ENCODE data around the gene APOLD1. TPM values are rescaled to one million over a fixed set of nuclear protein-coding genes. Genes with fewer than 3 reads are reported as not detected.
"Not testable (repeated sequence)": the region's sequence is repeated elsewhere in the genome, so short reads cannot be mapped to it uniquely, and the experiment has no call there.

Gene APOLD1

GRCh38 chr12:12839003-12839395 lies 53.5 kb downstream of the APOLD1 start:
- DNase-seq, result no peak

GRCh38 chr12:12839439-12839838 lies 54.0 kb downstream of the APOLD1 start:
- H3K36me3 ChIP-seq (ENCODE audit: control insufficient read depth, insufficient read depth, low read length); H3K18ac ChIP-seq (ENCODE audit: low read length); H4K5ac ChIP-seq (ENCODE audit: low read length); H3K27ac ChIP-seq (ENCODE audit: low read depth, low read length); H3K9ac ChIP-seq (ENCODE audit: low read length); H2BK15ac ChIP-seq (replicated peaks; ENCODE audit: low read depth); H3K27me3 ChIP-seq (ENCODE audit: insufficient read depth, low read length, poor library complexity); DNase-seq; H2BK5ac ChIP-seq (ENCODE audit: low read length); H3K4me1 ChIP-seq (ENCODE audit: control insufficient read depth, low read depth, low read length); H3K79me1 ChIP-seq (ENCODE audit: low read length); H2BK120ac ChIP-seq (ENCODE audit: low read depth, low read length); H3K79me2 ChIP-seq (ENCODE audit: control insufficient read depth, insufficient read depth, low read length); H3K4ac ChIP-seq (ENCODE audit: low read depth, low read length); H3K56ac ChIP-seq (ENCODE audit: low read length); H3K23ac ChIP-seq (ENCODE audit: low read length); H3K4me3 ChIP-seq (ENCODE audit: low read length); H2AK5ac ChIP-seq (ENCODE audit: low read length); H4K8ac ChIP-seq (ENCODE audit: low read depth, low read length); H3K4me2 ChIP-seq (ENCODE audit: low read length): not testable (repeated sequence)
- WGBS (ENCODE audit: extremely low coverage, insufficient coverage, low lambda C conversion rate), result no CpG with 5 or more reads among the region's 10 CpGs

More at GRCh38 chr12:12839003-12839395, 53.5 kb downstream of the APOLD1 start:
- no peak overlapping the region for H2BK15ac ChIP-seq (replicated peaks; ENCODE audit: low read depth)
- H3K79me1 ChIP-seq (ENCODE audit: low read length), result no peaks in the 10 kb centered on the region
- no peak overlapping the region for H2AK5ac ChIP-seq (ENCODE audit: low read length)
- WGBS (ENCODE audit: extremely low coverage, insufficient coverage, low lambda C conversion rate), result no CpG with 5 or more reads among the region's 1 CpG
- no peak overlapping the region for H2BK120ac ChIP-seq (ENCODE audit: low read depth, low read length)
- H3K4me2 ChIP-seq (ENCODE audit: low read length), result no peak overlapping the region
- H4K8ac ChIP-seq (ENCODE audit: low read depth, low read length), result no peak overlapping the region
- no peak overlapping the region for H2BK5ac ChIP-seq (ENCODE audit: low read length)
- H3K27me3 ChIP-seq (ENCODE audit: insufficient read depth, low read length, poor library complexity), result no peaks in the 10 kb centered on the region
- no peak overlapping the region for H3K23ac ChIP-seq (ENCODE audit: low read length)
- no peaks in the 10 kb centered on the region for H3K79me2 ChIP-seq (ENCODE audit: control insufficient read depth, insufficient read depth, low read length)
- no peak overlapping the region for H3K27ac ChIP-seq (ENCODE audit: low read depth, low read length)
- no peak overlapping the region for H4K5ac ChIP-seq (ENCODE audit: low read length)
- H3K36me3 ChIP-seq (ENCODE audit: control insufficient read depth, insufficient read depth, low read length), result no peaks in the 10 kb centered on the region
- H3K4ac ChIP-seq (ENCODE audit: low read depth, low read length), result no peak overlapping the region
- H3K18ac ChIP-seq (ENCODE audit: low read length), result no peak overlapping the region
- no peak overlapping the region for H3K9ac ChIP-seq (ENCODE audit: low read length)
- H3K4me1 ChIP-seq (ENCODE audit: control insufficient read depth, low read depth, low read length), result no peaks in the 10 kb centered on the region
- no peak overlapping the region for H3K56ac ChIP-seq (ENCODE audit: low read length)
- H3K4me3 ChIP-seq (ENCODE audit: low read length), result no peak overlapping the region

GRCh38 chr12:12839873-12840579 lies 54.6 kb downstream of the APOLD1 start:
- Histone ChIP-seq H4K8ac (ENCODE audit: low read depth, low read length) (no peak overlapping the region), H2AK5ac (ENCODE audit: low read length) (no peak overlapping the region), H3K9ac (ENCODE audit: low read length) (no peak overlapping the region), H2BK5ac (ENCODE audit: low read length) (no peak overlapping the region), H3K18ac (ENCODE audit: low read length) (no peak overlapping the region), H3K79me1 (ENCODE audit: low read length) (no peaks in the 10 kb centered on the region), H3K23ac (ENCODE audit: low read length) (no peak overlapping the region), H2BK15ac (replicated peaks; ENCODE audit: low read depth) (no peak overlapping the region), H4K5ac (ENCODE audit: low read length) (no peak overlapping the region), H3K4me3 (ENCODE audit: low read length) (no peak overlapping the region), H3K27ac (ENCODE audit: low read depth, low read length) (no peak overlapping the region), H2BK120ac (ENCODE audit: low read depth, low read length) (no peak overlapping the region), H3K4me1 (ENCODE audit: control insufficient read depth, low read depth, low read length) (no peaks in the 10 kb centered on the region), H3K79me2 (ENCODE audit: control insufficient read depth, insufficient read depth, low read length) (no peaks in the 10 kb centered on the region), H3K56ac (ENCODE audit: low read length) (no peak overlapping the region), H3K4me2 (ENCODE audit: low read length) (no peak overlapping the region), H3K4ac (ENCODE audit: low read depth, low read length) (no peak overlapping the region), H3K27me3 (ENCODE audit: insufficient read depth, low read length, poor library complexity) (no peaks in the 10 kb centered on the region), H3K36me3 (ENCODE audit: control insufficient read depth, insufficient read depth, low read length) (no peaks in the 10 kb centered on the region)
- DNase-seq, result no peak
- WGBS (ENCODE audit: extremely low coverage, insufficient coverage, low lambda C conversion rate), result no CpG with 5 or more reads among the region's 5 CpGs

GRCh38 chr12:12840580-12840899 lies 55.1 kb downstream of the APOLD1 start:
- H3K79me1 ChIP-seq (ENCODE audit: low read length), result no peaks in the 10 kb centered on the region
- H2BK15ac ChIP-seq (replicated peaks; ENCODE audit: low read depth), result no peak overlapping the region
- H4K8ac ChIP-seq (ENCODE audit: low read depth, low read length), result no peak overlapping the region
- H3K18ac ChIP-seq (ENCODE audit: low read length), result no peak overlapping the region
- no peak overlapping the region for H4K5ac ChIP-seq (ENCODE audit: low read length)
- H3K9ac ChIP-seq (ENCODE audit: low read length), result no peak overlapping the region
- H2BK120ac ChIP-seq (ENCODE audit: low read depth, low read length), result no peak overlapping the region
- no peaks in the 10 kb centered on the region for H3K79me2 ChIP-seq (ENCODE audit: control insufficient read depth, insufficient read depth, low read length)
- H3K23ac ChIP-seq (ENCODE audit: low read length), result no peak overlapping the region
- H2AK5ac ChIP-seq (ENCODE audit: low read length), result no peak overlapping the region
- H3K4me2 ChIP-seq (ENCODE audit: low read length), result no peak overlapping the region
- no peak overlapping the region for H3K27ac ChIP-seq (ENCODE audit: low read depth, low read length)
- no peak overlapping the region for H3K4me3 ChIP-seq (ENCODE audit: low read length)
- no peaks in the 10 kb centered on the region for H3K27me3 ChIP-seq (ENCODE audit: insufficient read depth, low read length, poor library complexity)
- H3K4me1 ChIP-seq (ENCODE audit: control insufficient read depth, low read depth, low read length), result no peaks in the 10 kb centered on the region
- H2BK5ac ChIP-seq (ENCODE audit: low read length), result no peak overlapping the region
- no peak for DNase-seq
- no peak overlapping the region for H3K4ac ChIP-seq (ENCODE audit: low read depth, low read length)
- no peaks in the 10 kb centered on the region for H3K36me3 ChIP-seq (ENCODE audit: control insufficient read depth, insufficient read depth, low read length)
- no peak overlapping the region for H3K56ac ChIP-seq (ENCODE audit: low read length)
- no CpG with 5 or more reads among the region's 5 CpGs for WGBS (ENCODE audit: extremely low coverage, insufficient coverage, low lambda C conversion rate)

Small RNA genes within 50 kb of the gene (small RNA-seq; reads per million reads assigned to genes)
- gene AC007215.1 (ENCODE audit: insufficient read depth), result not detected
- gene MIR613 (ENCODE audit: insufficient read depth), result not detected

All from mesendoderm (in vitro differentiated cells).